Activated naive CD4-positive, alpha-beta T cell treated with anti-CD3 and anti-CD28 coated beads, Interleukin-2, amount 10 ng/mL, durations not matched to agents 7 days and 5 days (primary cell): ENCODE data around the gene CACNA2D1.

Source experiments
- CTCF ChIA-PET: fragments of 350-600 bp; sonication (Branson Sonifier 250); formaldehyde crosslinking; loops from one replicate; lab custom pipeline; 2021; ENCODE audit warnings: antibody characterized with exemption; lab: Charles Lee
- DNase-seq: peaks from one replicate; pipeline ENCODE4 v3.0.0-alpha.2; 2020
- H3K27ac Mint-ChIP-seq: one replicate; pipeline ENCODE4 v1.8.0; 2021; ENCODE audit warnings: mild to moderate bottlenecking, moderate library complexity, mixed read lengths
- H3K27me3 Mint-ChIP-seq: one replicate; pipeline ENCODE4 v1.8.0; 2021; ENCODE audit warnings: mild to moderate bottlenecking, mixed read lengths
- H3K36me3 Mint-ChIP-seq: one replicate; pipeline ENCODE4 v1.8.0; 2021; ENCODE audit warnings: mixed read lengths
- H3K4me1 Mint-ChIP-seq: one replicate; pipeline ENCODE4 v1.8.0; 2021; ENCODE audit warnings: mixed read lengths
- H3K4me3 Mint-ChIP-seq: one replicate; pipeline ENCODE4 v1.8.0; 2021; ENCODE audit warnings: mild to moderate bottlenecking, moderate library complexity, mixed read lengths
- H3K9me3 Mint-ChIP-seq: one replicate; pipeline ENCODE4 v1.8.0; 2021; ENCODE audit warnings: mixed read lengths

CACNA2D1 gene

GRCh38 chr7:82443547-82444219, at the start of gene CACNA2D1:
CACNA2D1 (minus strand) TSS chr7:82443777.
- no peaks in the 10 kb centered on the region for H3K9me3 Mint-ChIP-seq
- peak within 1 kb of the TSS; percentile 26 for H3K4me3 Mint-ChIP-seq
- DNase-seq: no peak
- H3K36me3 Mint-ChIP-seq: no peaks in the 10 kb centered on the region
- H3K4me1 Mint-ChIP-seq: peaks cover 8% of the 10 kb centered on the region
- CTCF ChIA-PET: no interaction called here
- peaks cover 30% of the 10 kb centered on the region for H3K27me3 Mint-ChIP-seq
- H3K27ac Mint-ChIP-seq: no peak within 1 kb of the TSS

GRCh38 chr7:82481499-82482097, 38.0 kb upstream of the CACNA2D1 start:
- H3K27me3 Mint-ChIP-seq: no peaks in the 10 kb centered on the region
- no peaks in the 10 kb centered on the region for H3K9me3 Mint-ChIP-seq
- no peak overlapping the region for H3K27ac Mint-ChIP-seq
- no peaks in the 10 kb centered on the region for H3K36me3 Mint-ChIP-seq
- no peak for DNase-seq
- CTCF ChIA-PET: interaction anchor here (1.0 to 1.2 kb wide), 2 partner anchors 37 to 994 kb away, joined by 3 read pairs; no protein-coding TSS in a partner anchor
- H3K4me1 Mint-ChIP-seq: no peaks in the 10 kb centered on the region
- H3K4me3 Mint-ChIP-seq: no peak overlapping the region

DNA sequence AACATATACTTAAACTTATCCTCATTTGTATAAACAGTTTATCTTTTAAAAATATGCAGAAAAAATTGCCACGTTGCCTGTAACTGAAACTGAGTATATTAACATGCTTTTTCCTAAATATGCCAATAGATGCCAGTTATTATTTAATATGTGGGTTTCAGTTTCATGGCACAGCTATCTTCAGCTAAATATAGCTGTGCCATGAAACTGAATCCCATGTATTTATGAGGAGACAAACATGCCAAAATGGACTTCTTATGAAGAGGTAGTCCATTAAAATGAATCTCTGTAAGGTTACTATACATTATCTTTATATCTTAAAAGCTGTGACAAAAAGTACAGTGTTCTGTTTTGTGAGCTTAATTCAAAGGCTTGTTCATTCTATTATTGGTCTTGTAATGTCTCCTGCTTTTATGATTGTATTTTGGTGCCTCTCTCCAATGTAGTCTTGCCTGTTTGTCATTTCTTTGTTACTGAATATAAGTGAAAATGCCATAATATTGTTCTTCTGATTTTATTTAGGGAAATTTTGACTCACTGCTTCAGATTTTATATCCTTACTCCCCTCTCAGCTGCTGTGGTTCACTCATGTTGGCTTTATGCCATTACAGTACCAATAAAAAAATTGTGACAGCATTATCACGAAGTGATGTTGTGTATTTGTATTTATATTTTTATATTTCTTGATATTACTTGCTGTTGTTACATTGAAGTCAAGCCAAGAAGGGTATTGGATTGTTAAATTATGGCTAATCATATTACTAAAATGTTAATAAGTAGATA, 34.3 kb upstream of the CACNA2D1 start:
- Mint-ChIP-seq H3K9me3 (no peaks in the 10 kb centered on the region), H3K27me3 (no peaks in the 10 kb centered on the region), H3K36me3 (no peaks in the 10 kb centered on the region), H3K4me3 (no peak overlapping the region), H3K4me1 (no peaks in the 10 kb centered on the region), H3K27ac (no peak overlapping the region)
- CTCF ChIA-PET: no interaction called here
- no peak for DNase-seq

GRCh38 chr7:82472966-82473365, 29.4 kb upstream of the CACNA2D1 start:
- Mint-ChIP-seq H3K4me1 (no peaks in the 10 kb centered on the region), H3K27ac (no peak overlapping the region), H3K27me3 (no peaks in the 10 kb centered on the region), H3K4me3 (no peak overlapping the region), H3K9me3 (no peaks in the 10 kb centered on the region), H3K36me3 (no peaks in the 10 kb centered on the region)
- CTCF ChIA-PET: no interaction called here
- DNase-seq: no peak

DNA sequence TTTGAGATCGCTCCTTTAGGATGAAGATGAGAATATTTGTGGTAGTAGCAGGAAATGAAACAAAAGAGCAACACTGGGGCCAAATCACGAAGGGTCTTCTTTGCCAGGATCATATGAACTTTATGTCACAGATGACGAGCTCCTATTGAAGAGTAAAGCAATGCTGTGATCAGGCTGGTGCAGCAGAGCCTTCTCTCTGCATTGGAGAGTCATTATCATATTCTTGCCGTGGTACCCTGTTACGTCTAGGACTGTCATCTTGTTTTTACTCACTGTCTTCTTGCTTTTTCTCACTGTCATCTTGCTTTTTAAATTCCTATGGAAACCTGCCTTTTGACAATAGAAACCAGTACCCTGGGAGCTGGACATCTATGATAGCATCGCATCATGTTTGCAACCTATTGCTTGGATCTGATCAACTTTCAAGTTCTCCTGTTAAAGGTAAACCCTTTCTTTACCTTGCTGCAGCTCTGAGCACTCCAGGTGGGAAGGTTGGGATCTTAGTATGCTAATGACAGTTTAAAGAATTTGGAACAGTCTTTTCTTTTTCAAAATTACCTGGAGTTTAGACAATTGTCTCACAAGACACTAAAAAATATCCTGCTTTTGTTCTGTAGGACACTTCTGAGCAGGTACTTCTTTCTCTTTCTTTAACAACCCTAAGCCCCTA, 27.9 kb upstream of the CACNA2D1 start:
- Mint-ChIP-seq H3K4me3 (no peak overlapping the region), H3K9me3 (no peaks in the 10 kb centered on the region), H3K4me1 (no peaks in the 10 kb centered on the region), H3K27me3 (no peaks in the 10 kb centered on the region), H3K27ac (no peak overlapping the region), H3K36me3 (no peaks in the 10 kb centered on the region)
- DNase-seq: no peak
- CTCF ChIA-PET: no interaction called here

- no peaks in the 10 kb centered on the region for H3K27me3 Mint-ChIP-seq
- CTCF ChIA-PET: no interaction called here
- no peaks in the 10 kb centered on the region for H3K9me3 Mint-ChIP-seq
- DNase-seq: no peak
- H3K27ac Mint-ChIP-seq: no peak overlapping the region
- H3K4me1 Mint-ChIP-seq: no peaks in the 10 kb centered on the region
- H3K36me3 Mint-ChIP-seq: no peaks in the 10 kb centered on the region
- no peak overlapping the region for H3K4me3 Mint-ChIP-seq
Measured at GRCh38 chr7:82469207-82469606, 25.6 kb upstream of the CACNA2D1 start.

DNA sequence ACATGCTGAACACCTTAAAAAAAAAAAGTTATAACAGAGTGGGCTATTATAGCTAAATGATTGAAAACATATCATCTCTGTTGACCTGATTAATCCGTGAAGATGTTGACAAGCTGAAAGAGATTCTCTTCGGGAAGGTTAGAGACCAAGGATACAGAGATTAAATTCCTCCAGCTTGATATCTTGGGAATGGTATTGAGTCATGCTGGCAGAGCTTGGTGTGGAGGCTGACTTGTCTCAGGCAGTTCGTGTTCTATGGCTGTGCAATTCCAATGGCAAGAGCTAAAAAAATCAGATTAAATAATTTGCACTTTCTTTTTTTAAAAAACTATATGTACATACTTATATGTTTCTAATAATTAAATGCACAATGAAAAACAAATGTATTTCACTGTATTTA, 24.9 kb upstream of the CACNA2D1 start:
- Mint-ChIP-seq H3K9me3 (no peaks in the 10 kb centered on the region), H3K27me3 (no peaks in the 10 kb centered on the region), H3K27ac (no peak overlapping the region), H3K4me3 (no peak overlapping the region), H3K36me3 (no peaks in the 10 kb centered on the region), H3K4me1 (no peaks in the 10 kb centered on the region)
- CTCF ChIA-PET: no interaction called here
- no peak for DNase-seq

GRCh38 chr7:82467020-82467419, 23.4 kb upstream of the CACNA2D1 start:
- CTCF ChIA-PET: no interaction called here
- H3K27me3 Mint-ChIP-seq: no peaks in the 10 kb centered on the region
- no peak for DNase-seq
- H3K27ac Mint-ChIP-seq: no peak overlapping the region
- H3K9me3 Mint-ChIP-seq: no peaks in the 10 kb centered on the region
- H3K4me1 Mint-ChIP-seq: no peaks in the 10 kb centered on the region
- no peaks in the 10 kb centered on the region for H3K36me3 Mint-ChIP-seq
- no peak overlapping the region for H3K4me3 Mint-ChIP-seq

- Mint-ChIP-seq H3K36me3 (no peaks in the 10 kb centered on the region), H3K4me1 (no peaks in the 10 kb centered on the region), H3K27me3 (no peaks in the 10 kb centered on the region), H3K9me3 (no peaks in the 10 kb centered on the region), H3K4me3 (no peak overlapping the region), H3K27ac (no peak overlapping the region)
- no peak for DNase-seq
- CTCF ChIA-PET: no interaction called here
Measured at GRCh38 chr7:82464372-82464771, 20.8 kb upstream of the CACNA2D1 start.

GRCh38 chr7:82455295-82455694, 11.7 kb upstream of the CACNA2D1 start:
- no peak for DNase-seq

GRCh38 chr7:82450759-82451158, 7.2 kb upstream of the CACNA2D1 start:
- Mint-ChIP-seq H3K27me3 (no peaks in the 10 kb centered on the region), H3K27ac (no peak overlapping the region), H3K4me3 (no peak overlapping the region), H3K36me3 (no peaks in the 10 kb centered on the region), H3K9me3 (no peaks in the 10 kb centered on the region), H3K4me1 (no peaks in the 10 kb centered on the region)
- CTCF ChIA-PET: no interaction called here
- no peak for DNase-seq

More at GRCh38 chr7:82455295-82455694, 11.7 kb upstream of the CACNA2D1 start:
- CTCF ChIA-PET: no interaction called here
- no peaks in the 10 kb centered on the region for H3K27me3 Mint-ChIP-seq
- H3K27ac Mint-ChIP-seq: no peak overlapping the region
- H3K9me3 Mint-ChIP-seq: no peaks in the 10 kb centered on the region
- no peak overlapping the region for H3K4me3 Mint-ChIP-seq
- H3K4me1 Mint-ChIP-seq: no peaks in the 10 kb centered on the region
- no peaks in the 10 kb centered on the region for H3K36me3 Mint-ChIP-seq

GRCh38 chr7:82449910-82450309, 6.3 kb upstream of the CACNA2D1 start:
- CTCF ChIA-PET: no interaction called here
- H3K4me1 Mint-ChIP-seq: no peaks in the 10 kb centered on the region

GRCh38 chr7:82446897-82447296, 3.3 kb upstream of the CACNA2D1 start:
- DNase-seq: no peak
- H3K9me3 Mint-ChIP-seq: no peaks in the 10 kb centered on the region
- no peak overlapping the region for H3K4me3 Mint-ChIP-seq
- peaks cover 29% of the 10 kb centered on the region for H3K27me3 Mint-ChIP-seq
- CTCF ChIA-PET: no interaction called here
- peaks cover 8% of the 10 kb centered on the region for H3K4me1 Mint-ChIP-seq
- no peaks in the 10 kb centered on the region for H3K36me3 Mint-ChIP-seq
- no peak overlapping the region for H3K27ac Mint-ChIP-seq

More at GRCh38 chr7:82449910-82450309, 6.3 kb upstream of the CACNA2D1 start:
- Mint-ChIP-seq H3K36me3 (no peaks in the 10 kb centered on the region), H3K9me3 (no peaks in the 10 kb centered on the region), H3K4me3 (no peak overlapping the region), H3K27me3 (no peaks in the 10 kb centered on the region), H3K27ac (no peak overlapping the region)
- no peak for DNase-seq

- CTCF ChIA-PET: no interaction called here
- Mint-ChIP-seq H3K36me3 (no peaks in the 10 kb centered on the region), H3K27ac (no peak overlapping the region), H3K27me3 (peaks cover 30% of the 10 kb centered on the region), H3K4me1 (peaks cover 8% of the 10 kb centered on the region), H3K4me3 (no peak overlapping the region), H3K9me3 (no peaks in the 10 kb centered on the region)
- DNase-seq: no peak
Measured at GRCh38 chr7:82445271-82445670, 1.7 kb upstream of the CACNA2D1 start.
